HG03025 (cell line): ENCODE data around the gene ACADSB.

Source experiments
- ATAC-seq: cut with Tn5 transposase; IDR thresholded peaks from one replicate; pipeline ENCODE4 v1.9.1; 2021; ENCODE audit warnings: mild to moderate bottlenecking, moderate library complexity; ENCODE audit not compliant: unreplicated experiment, low FRiP score

ACADSB gene

GRCh38 chr10:123000155-123000554 is 8.7 kb upstream of the ACADSB start:
- no peak for ATAC-seq

GRCh38 chr10:123001370-123001769 is 7.4 kb upstream of the ACADSB start:
- no peak for ATAC-seq

GRCh38 chr10:123004298-123004697 is 4.5 kb upstream of the ACADSB start:
- no peak for ATAC-seq

GRCh38 chr10:123007558-123008354 is 1.1 kb upstream of the ACADSB start:
- ATAC-seq, result no peak

GRCh38 chr10:123009105-123009820 is 457 bp downstream of the ACADSB start:
- no peak for ATAC-seq

- ATAC-seq, result no peak
Measured at GRCh38 chr10:123011987-123012386, 3.2 kb downstream of the ACADSB start.

- ATAC-seq, result no peak
Measured at GRCh38 chr10:123013456-123014419, 4.9 kb downstream of the ACADSB start.

GRCh38 chr10:123014772-123015171 is 6.0 kb downstream of the ACADSB start:
- ATAC-seq, result no peak

GRCh38 chr10:123016228-123016627 is 7.4 kb downstream of the ACADSB start:
- no peak for ATAC-seq

GRCh38 chr10:123017421-123018165 is 8.8 kb downstream of the ACADSB start:
- no peak for ATAC-seq

- ATAC-seq, result no peak
Measured at GRCh38 chr10:123018531-123018930, 9.7 kb downstream of the ACADSB start.

GRCh38 chr10:123019264-123019663 is 10.5 kb downstream of the ACADSB start:
- ATAC-seq, result no peak

GRCh38 chr10:123019941-123020703 is 11.3 kb downstream of the ACADSB start:
- no peak for ATAC-seq

GRCh38 chr10:123021517-123021916 is 12.7 kb downstream of the ACADSB start:
- no peak for ATAC-seq

GRCh38 chr10:123024540-123024939 is 15.7 kb downstream of the ACADSB start:
- ATAC-seq, result no peak

GRCh38 chr10:123026302-123026701 is 17.5 kb downstream of the ACADSB start:
- no peak for ATAC-seq

GRCh38 chr10:123027861-123028260 is 19.1 kb downstream of the ACADSB start:
- no peak for ATAC-seq

GRCh38 chr10:123031124-123031523 is 22.3 kb downstream of the ACADSB start:
- no peak for ATAC-seq

- no peak for ATAC-seq
Measured at GRCh38 chr10:123034332-123034731, 25.5 kb downstream of the ACADSB start.
